ENCODE results near the gene KCTD5.
A peak's percentile ranks its signal among the peaks of the same experiment; 100 is the strongest.

KCTD5 gene

GRCh38 chr16:2734844-2735515 lies 52.7 kb downstream of the KCTD5 start:
- no peak for DNase-seq

- DNase-seq = no peak
Measured at GRCh38 chr16:2736476-2737237, 54.3 kb downstream of the KCTD5 start.

- DNase-seq = no peak
Measured at GRCh38 chr16:2737238-2737605, 54.9 kb downstream of the KCTD5 start.

- no peak for DNase-seq
Measured at GRCh38 chr16:2737895-2738418, 55.6 kb downstream of the KCTD5 start.

- no peak for DNase-seq
Measured at GRCh38 chr16:2738615-2739014, 56.3 kb downstream of the KCTD5 start.

- DNase-seq = no peak
Measured at GRCh38 chr16:2739625-2740430, 57.5 kb downstream of the KCTD5 start.

GRCh38 chr16:2740476-2740875 lies 58.2 kb downstream of the KCTD5 start:
- no peak for DNase-seq

GRCh38 chr16:2741168-2741567 lies 58.8 kb downstream of the KCTD5 start:
- no peak for DNase-seq

- DNase-seq = no peak
Measured at GRCh38 chr16:2742323-2743006, 60.1 kb downstream of the KCTD5 start.

GRCh38 chr16:2743007-2743810 lies 60.9 kb downstream of the KCTD5 start:
- no peak for DNase-seq

- no peak for DNase-seq
Measured at GRCh38 chr16:2744711-2745110, 62.4 kb downstream of the KCTD5 start.

- DNase-seq = no peak
Measured at GRCh38 chr16:2745116-2745890, 63.0 kb downstream of the KCTD5 start.

- no peak for DNase-seq
Measured at GRCh38 chr16:2745961-2746360, 63.6 kb downstream of the KCTD5 start.

- DNase-seq = no peak
Measured at GRCh38 chr16:2748757-2749455, 66.6 kb downstream of the KCTD5 start.

GRCh38 chr16:2749476-2749875 lies 67.2 kb downstream of the KCTD5 start:
- no peak for DNase-seq

- no peak for DNase-seq
Measured at GRCh38 chr16:2749936-2750335, 67.6 kb downstream of the KCTD5 start.

GRCh38 chr16:2751577-2752034 lies 69.3 kb downstream of the KCTD5 start:
- DNase-seq = no peak

- peak; percentile 92 for DNase-seq
Measured at GRCh38 chr16:2752035-2752849, 69.9 kb downstream of the KCTD5 start, which contains the start of gene SRRM2. Gene SRRM2 (plus strand): TSS chr16:2752638. CDS start chr16:2756365, 3,727 bp downstream.
